Right renal cortex interstitium (tissue), 3 donors: Measurements from ENCODE around the gene PIGS. TPM values are rescaled to one million over a fixed set of nuclear protein-coding genes. Genes with fewer than 3 reads are reported as not detected.

Experiments used
- DNase-seq, 3 donors: peaks; one replicate each; pipeline ENCODE4 v3.0.0-alpha.2; 2013; ENCODE audit warnings: low read depth in 3 of 3, low spot score in 2 of 3
- polyA plus RNA-seq, 3 donors: library from polyadenylated mRNA; unstranded; fragments of 120-200 nt; gene quantifications; one replicate each; pipeline ENCODE4 v1.2.1, GENCODE V29; 2013; ENCODE audit not compliant: insufficient read length in 3 of 3

Gene PIGS
- polyA plus RNA-seq, 3 donors, result 89.6 to 109 (median 96.6) TPM

DNA sequence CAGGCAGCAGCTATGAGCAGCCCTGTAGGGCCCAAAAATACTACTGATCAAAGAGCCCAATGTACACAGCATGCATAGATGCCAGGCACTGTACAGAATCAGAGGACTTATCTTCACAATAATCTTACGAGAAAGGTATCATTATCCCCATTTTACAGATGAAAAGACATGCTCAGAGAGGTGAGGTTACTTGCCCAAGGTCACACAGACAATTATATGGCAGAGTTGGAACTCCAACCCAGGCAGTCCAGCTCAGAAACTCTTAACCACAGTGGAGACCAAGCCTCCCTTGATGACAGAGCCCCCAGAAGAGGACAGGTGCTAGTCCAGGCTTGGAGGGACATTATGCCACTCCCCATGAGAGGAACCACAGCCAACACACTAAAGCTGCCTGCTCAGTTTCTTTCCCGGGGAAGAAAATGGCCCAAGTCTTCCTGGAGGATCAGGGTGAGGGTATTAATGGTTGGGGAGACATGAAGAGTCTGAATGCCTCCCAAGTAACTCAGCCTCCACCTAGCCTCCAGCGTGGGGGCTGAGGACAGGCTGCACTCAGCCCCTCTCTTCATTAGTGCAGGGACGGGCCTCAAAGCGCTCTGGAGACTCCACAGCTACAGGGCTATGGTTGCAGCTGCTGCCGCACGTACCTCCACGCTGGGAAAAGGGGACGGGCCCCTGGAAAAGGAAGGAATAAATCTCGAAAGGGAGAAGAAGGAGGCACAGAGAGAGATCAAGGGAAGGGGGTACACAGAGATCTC is 19.7 kb downstream of the PIGS start:
- DNase-seq, result no peak

DNA sequence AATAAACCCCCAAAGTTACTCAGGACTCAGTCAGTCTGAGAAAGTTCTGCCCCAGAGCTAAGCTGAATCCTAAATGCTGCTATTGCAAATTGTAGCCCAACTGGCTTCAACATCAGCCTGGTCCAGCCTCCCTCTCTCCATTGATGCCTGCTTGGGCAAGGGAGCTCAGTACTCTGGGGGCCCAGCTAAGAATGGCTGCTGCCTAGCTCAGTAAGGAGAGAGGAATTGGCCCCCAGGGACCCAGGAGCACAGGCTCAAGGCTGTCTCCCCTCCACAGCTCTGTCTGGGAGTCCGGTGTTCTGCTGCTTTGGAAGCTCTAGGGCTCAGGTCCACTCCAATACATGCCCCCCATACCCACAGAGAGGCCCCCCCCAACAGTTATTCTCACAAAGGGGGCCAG is 20.5 kb downstream of the PIGS start:
- no peak for DNase-seq

DNA sequence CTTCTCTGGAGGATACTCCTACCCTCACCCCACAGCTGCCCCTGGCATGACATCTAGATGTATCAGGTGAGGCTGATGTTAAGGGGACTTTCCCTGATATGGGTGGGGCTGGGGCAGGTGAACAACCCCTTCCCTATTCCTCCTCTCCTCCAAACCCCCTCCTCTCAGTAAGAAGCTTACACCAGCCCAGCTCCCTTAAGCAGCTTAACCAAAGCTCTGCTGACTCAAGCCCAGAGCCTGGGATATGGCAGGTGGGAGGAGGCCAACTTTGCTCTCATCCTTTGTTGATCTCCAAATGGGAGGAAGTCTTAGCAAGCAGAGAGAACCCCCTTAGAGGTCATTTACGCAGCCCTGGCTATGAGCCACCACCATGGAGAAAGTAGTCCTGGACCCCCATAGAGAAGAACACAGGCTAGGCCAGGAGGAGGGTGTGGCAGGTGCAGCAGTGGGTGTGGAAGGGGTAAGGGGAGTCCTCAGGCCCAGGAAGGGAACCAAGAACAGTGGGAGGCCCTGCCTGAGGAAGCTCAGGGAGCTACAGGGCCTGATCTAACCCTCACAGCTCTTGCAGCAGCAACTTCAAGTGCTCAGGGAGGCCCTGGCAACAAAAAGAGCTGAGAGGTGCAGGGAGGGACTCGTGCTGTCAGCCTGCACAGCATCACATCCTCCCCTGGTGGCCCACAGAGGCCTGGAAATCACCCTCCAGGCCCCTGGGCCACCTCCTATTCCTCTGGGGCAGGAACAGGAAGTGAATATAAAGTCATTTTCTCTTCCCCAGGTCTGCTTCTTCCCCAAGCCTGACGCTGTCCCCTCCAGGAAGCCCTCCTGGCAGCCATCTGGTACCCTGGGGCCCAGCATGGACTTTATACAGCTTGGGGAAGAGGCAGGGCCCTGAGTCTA is 21.8 kb downstream of the PIGS start:
- no peak for DNase-seq

- DNase-seq, result no peak
These were observed 22.8 kb downstream of the PIGS start for GRCh38 chr17:28548417-28549130.

- no peak for DNase-seq
These were observed 23.5 kb downstream of the PIGS start for GRCh38 chr17:28547623-28548416.

- no peak for DNase-seq
These were observed 24.2 kb downstream of the PIGS start for GRCh38 chr17:28547096-28547622.

- DNase-seq, result no peak
These were observed 25.4 kb downstream of the PIGS start for GRCh38 chr17:28545787-28546415.

GRCh38 chr17:28545141-28545503 is 26.2 kb downstream of the PIGS start:
- no peak for DNase-seq

DNA sequence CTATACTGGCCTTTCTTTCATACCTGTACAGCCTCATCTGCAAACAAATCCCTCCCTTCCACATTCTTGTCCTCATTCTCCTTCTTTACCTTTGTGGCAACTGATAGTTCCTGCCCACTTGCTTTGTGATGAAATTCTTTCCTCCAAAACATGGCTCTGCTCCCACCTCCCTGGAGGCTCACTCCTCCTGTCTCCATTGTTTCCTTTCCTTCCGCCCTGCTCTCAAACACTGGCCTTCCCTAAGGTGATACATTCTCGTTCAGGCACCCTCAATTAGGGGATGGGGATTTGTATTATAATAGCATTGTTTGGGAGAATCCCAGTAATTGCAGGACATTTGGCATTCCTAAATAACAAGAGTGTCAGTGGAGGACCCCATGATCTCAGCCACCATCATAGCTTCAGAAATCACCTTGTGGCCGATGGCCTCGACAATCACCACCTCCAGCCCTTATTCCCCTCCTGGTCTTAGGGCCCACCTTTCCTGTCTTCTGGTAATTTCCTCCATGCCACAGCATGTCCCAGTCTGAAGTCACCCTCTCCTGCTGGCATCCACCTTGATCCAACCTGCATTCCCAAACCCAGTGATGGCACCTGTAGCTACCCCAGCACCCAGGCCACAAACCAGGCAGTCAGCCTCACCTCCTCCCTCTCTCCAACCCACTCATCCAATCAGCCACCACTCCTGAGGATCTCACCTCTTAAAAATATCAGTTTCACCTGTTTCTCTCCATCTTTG is 26.8 kb downstream of the PIGS start:
- no peak for DNase-seq

DNA sequence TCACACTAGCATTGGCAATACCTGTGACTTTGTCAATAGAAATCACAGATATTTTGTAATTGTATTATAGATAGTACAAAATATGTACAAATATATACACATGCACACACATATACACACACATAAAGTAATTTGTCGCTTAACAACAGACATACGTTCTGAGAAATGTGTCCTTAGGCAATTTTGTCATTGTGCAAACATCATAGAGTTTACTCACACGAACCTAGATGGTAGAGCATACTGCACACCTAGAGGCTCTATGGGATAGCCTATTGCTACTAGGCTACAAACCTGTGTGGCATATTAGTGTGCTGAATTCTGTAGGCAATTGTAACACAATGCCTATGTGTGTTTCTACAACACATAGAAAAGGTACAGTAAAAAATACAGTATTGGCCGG is 29.9 kb downstream of the PIGS start:
- no peak for DNase-seq

- no peak for DNase-seq
These were observed 31.1 kb downstream of the PIGS start for GRCh38 chr17:28540231-28540630.

- no peak for DNase-seq
These were observed 32.9 kb downstream of the PIGS start for GRCh38 chr17:28538296-28538895.

DNA sequence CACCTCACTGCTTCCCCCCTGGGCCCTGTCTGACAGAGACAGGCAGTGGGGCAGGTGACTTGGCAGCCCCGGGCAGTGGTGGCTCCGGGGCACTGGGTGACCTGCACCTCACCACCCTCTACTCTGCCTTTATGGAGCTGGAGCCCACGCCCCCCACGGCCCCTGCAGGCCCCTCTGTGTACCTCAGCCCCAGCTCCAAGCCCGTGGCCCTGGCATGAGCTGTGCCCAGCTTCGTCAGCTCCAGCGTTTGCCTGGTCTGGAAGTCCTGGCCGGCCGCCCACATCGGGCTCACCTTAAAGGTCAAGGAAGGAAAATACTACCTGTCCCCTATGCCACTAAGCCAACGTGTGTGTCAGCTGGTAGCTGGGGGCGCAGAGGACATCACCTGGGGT is 34.1 kb downstream of the PIGS start:
- DNase-seq, result no peak

- DNase-seq, result no peak
These were observed 34.6 kb downstream of the PIGS start for GRCh38 chr17:28536532-28537218.

- DNase-seq, result no peak
These were observed 36.5 kb downstream of the PIGS start for GRCh38 chr17:28534740-28535375.

GRCh38 chr17:28533091-28533807 is 38.1 kb downstream of the PIGS start:
- no peak for DNase-seq
